H1 (cell line): ENCODE data around the gene SLC25A4. TPM values are rescaled to one million over a fixed set of nuclear protein-coding genes. Genes with fewer than 3 reads are reported as not detected.

Experiments used
- CTCF ChIA-PET: fragments of 300-600 bp; sonication (Branson Sonifier 250); formaldehyde crosslinking; loops from one replicate; lab custom pipeline; 2021; ENCODE audit not compliant: partially characterized antibody; lab: Charles Lee
- POLR2A ChIA-PET: fragments of 300-600 bp; sonication (Branson Sonifier 250); formaldehyde crosslinking; loops from one replicate; lab custom pipeline; 2021; ENCODE audit warnings: inconsistent platforms; ENCODE audit not compliant: partially characterized antibody; lab: Charles Lee
- DNase-seq, 2 experiments: peaks; one replicate each; pipeline versions ENCODE4 v3.0.0 to v3.0.0-alpha.2; 2010 to 2022; ENCODE audit warnings: low spot score in 2 of 2, low read depth in 1 of 2, mixed read lengths in 1 of 2
- FAIRE-seq: peaks from 2 replicates; lab custom pipeline; 2011; peaks lifted over from hg19 to GRCh38; lab: Jason Lieb, UNC
- H2AFZ ChIP-seq: 2 replicates; pipeline ENCODE4 v1.8.1; 2012; ENCODE audit warnings: low read length, inconsistent platforms
- H2AK5ac ChIP-seq: 2 replicates; pipeline ENCODE4 v1.6.1; 2013; ENCODE audit warnings: low read depth, low read length
- H2BK120ac ChIP-seq: replicated peaks from 2 replicates; pipeline ENCODE3; 2013; ENCODE audit warnings: low read depth, low read length, inconsistent platforms
- H2BK12ac ChIP-seq: 2 replicates; pipeline ENCODE4 v1.6.1; 2013; ENCODE audit warnings: low read depth, low read length
- H2BK15ac ChIP-seq: 2 replicates; pipeline ENCODE4 v1.6.1; 2013; ENCODE audit warnings: low read length
- H2BK20ac ChIP-seq: 2 replicates; pipeline ENCODE4 v1.6.1; 2013; ENCODE audit warnings: low read length
- H2BK5ac ChIP-seq: 2 replicates; pipeline ENCODE4 v1.6.1; 2013; ENCODE audit warnings: low read depth, low read length
- H3K14ac ChIP-seq: 2 replicates; pipeline ENCODE4 v1.6.1; 2013; ENCODE audit warnings: inconsistent platforms; ENCODE audit not compliant: insufficient read length
- H3K18ac ChIP-seq: 2 replicates; pipeline ENCODE4 v1.6.1; 2013; ENCODE audit warnings: low read length; ENCODE audit errors: extremely low read depth
- H3K23ac ChIP-seq: 2 replicates; pipeline ENCODE4 v1.6.1; 2013; ENCODE audit warnings: inconsistent platforms; ENCODE audit not compliant: insufficient read length
- H3K23me2 ChIP-seq: 2 replicates; pipeline ENCODE4 v1.6.1; 2013; ENCODE audit warnings: low read depth, low read length
- H3K27ac ChIP-seq: 2 replicates; pipeline ENCODE4 v1.6.1; 2011; ENCODE audit warnings: low read depth, low read length, inconsistent platforms
- H3K27me3 ChIP-seq, 4 experiments: replicated peaks in 1 of 4; 1 replicate in 1 of 4; 2 replicates in 3 of 4; pipeline versions ENCODE4 v1.6.1 to v1.8.1; 2011 to 2013; ENCODE audit warnings: low read length in 3 of 4, mild to moderate bottlenecking in 3 of 4, inconsistent platforms in 2 of 4, mixed read lengths in 2 of 4, moderate library complexity in 1 of 4; ENCODE audit not compliant: control insufficient read depth in 3 of 4, insufficient read depth in 3 of 4; ENCODE audit errors: extremely low read depth in 1 of 4
- H3K36me3 ChIP-seq, 4 experiments: 2 replicates each; pipeline versions ENCODE4 v1.6.1 to v1.8.1; 2011 to 2013; ENCODE audit warnings: mild to moderate bottlenecking in 4 of 4, low read length in 3 of 4, moderate library complexity in 2 of 4, control low read depth in 1 of 4, inconsistent platforms in 1 of 4; ENCODE audit not compliant: insufficient read depth in 4 of 4, control insufficient read depth in 2 of 4
- H3K4ac ChIP-seq: replicated peaks from 2 replicates; pipeline ENCODE3; 2013; ENCODE audit warnings: low read length, low read depth, mixed read lengths, inconsistent platforms; ENCODE audit not compliant: insufficient read length
- H3K4me1 ChIP-seq, 4 experiments: replicated peaks in 1 of 4; 1 replicate in 1 of 4; 2 replicates in 3 of 4; pipeline versions ENCODE4 v1.6.1 to v1.8.1; 2011 to 2013; ENCODE audit warnings: low read length in 3 of 4, inconsistent platforms in 2 of 4, mixed read lengths in 1 of 4; ENCODE audit not compliant: insufficient read depth in 4 of 4, control insufficient read depth in 3 of 4
- H3K4me2 ChIP-seq, 2 experiments: 2 replicates each; pipeline versions ENCODE4 v1.6.1 to v1.8.1; 2011 to 2013; ENCODE audit warnings: low read depth in 2 of 2, low read length in 2 of 2, control low read depth in 1 of 2, inconsistent platforms in 1 of 2, mild to moderate bottlenecking in 1 of 2; ENCODE audit not compliant: insufficient read depth in 1 of 2
- H3K4me3 ChIP-seq, 4 experiments: fragments of 200-600, 300-600 bp in 1 of 4; sonication (generic), shearing (Covaris generic), sonication (Bioruptor Twin) in 1 of 4; 2 replicates each; pipeline versions ENCODE4 v1.5.1 to v1.8.1; 2011 to 2016; ENCODE audit warnings: low read length in 4 of 4, low read depth in 3 of 4, control low read depth in 2 of 4, inconsistent platforms in 2 of 4, mild to moderate bottlenecking in 2 of 4, mixed read lengths in 1 of 4, moderate library complexity in 1 of 4; ENCODE audit not compliant: insufficient read depth in 2 of 4; ENCODE audit errors: extremely low read depth in 1 of 4
- H3K56ac ChIP-seq: replicated peaks from 2 replicates; pipeline ENCODE3; 2013; ENCODE audit warnings: low read depth, mild to moderate bottlenecking, mixed read lengths, low read length, inconsistent platforms; ENCODE audit not compliant: insufficient read length
- H3K79me1 ChIP-seq: 2 replicates; pipeline ENCODE4 v1.6.1; 2013; ENCODE audit warnings: low read depth, low read length, control low read depth
- H3K79me2 ChIP-seq, 2 experiments: 2 replicates each; pipeline versions ENCODE4 v1.6.1 to v1.8.1; 2012 to 2013; ENCODE audit warnings: low read length in 2 of 2, mild to moderate bottlenecking in 2 of 2, inconsistent platforms in 1 of 2; ENCODE audit not compliant: insufficient read depth in 2 of 2, control insufficient read depth in 1 of 2
- H3K9ac ChIP-seq, 4 experiments: replicated peaks in 1 of 4; 1 replicate in 1 of 4; 2 replicates in 3 of 4; pipeline versions ENCODE4 v1.6.1 to v1.8.1; 2011 to 2013; ENCODE audit warnings: low read depth in 3 of 4, low read length in 3 of 4, control low read depth in 2 of 4, mild to moderate bottlenecking in 2 of 4, moderate library complexity in 2 of 4, inconsistent platforms in 1 of 4; ENCODE audit errors: extremely low read depth in 1 of 4
- H3K9me3 ChIP-seq, 2 experiments: 2 replicates each; pipeline versions ENCODE4 v1.6.1 to v1.8.1; 2012 to 2013; ENCODE audit warnings: mild to moderate bottlenecking in 2 of 2, moderate library complexity in 2 of 2, control low read depth in 1 of 2, inconsistent platforms in 1 of 2, low read depth in 1 of 2, low read length in 1 of 2, mixed read lengths in 1 of 2; ENCODE audit not compliant: insufficient read depth in 2 of 2
- H4K20me1 ChIP-seq, 2 experiments: replicated peaks in 1 of 2; 2 replicates each; pipeline versions ENCODE3 to v1.8.1; 2011 to 2013; ENCODE audit warnings: inconsistent platforms in 2 of 2, low read length in 2 of 2, mild to moderate bottlenecking in 1 of 2; ENCODE audit not compliant: insufficient read depth in 2 of 2, control insufficient read depth in 1 of 2
- H4K5ac ChIP-seq: 2 replicates; pipeline ENCODE4 v1.6.1; 2013; ENCODE audit warnings: low read length, low read depth, mixed read lengths, inconsistent platforms; ENCODE audit not compliant: insufficient read length
- H4K8ac ChIP-seq: 2 replicates; pipeline ENCODE4 v1.8.0; 2013; ENCODE audit warnings: mild to moderate bottlenecking, moderate library complexity, low read length, inconsistent platforms; ENCODE audit not compliant: insufficient read depth; ENCODE audit errors: extremely low read depth
- H4K91ac ChIP-seq: replicated peaks from 2 replicates; pipeline ENCODE3; 2013; ENCODE audit warnings: low read length, mixed read lengths, inconsistent platforms; ENCODE audit not compliant: insufficient read length
- BACH1 ChIP-seq: IDR thresholded peaks from 2 replicates; pipeline ENCODE4 v1.6.1; 2012; ENCODE audit warnings: low read length, improper control_type of control experiment
- BRCA1 ChIP-seq: IDR thresholded peaks from 2 replicates; pipeline ENCODE4 v1.6.1; 2012; ENCODE audit warnings: low read depth, low read length, improper control_type of control experiment
- GABPA ChIP-seq: IDR thresholded peaks from 2 replicates; pipeline ENCODE4 v1.6.1; 2011; ENCODE audit warnings: mild to moderate bottlenecking, low read length, moderate library complexity, borderline replicate concordance; ENCODE audit not compliant: insufficient read depth
- KDM4A ChIP-seq: IDR thresholded peaks from one replicate; pipeline ENCODE4 v1.7.1; 2012; ENCODE audit warnings: low read depth, mild to moderate bottlenecking, moderate library complexity, low read length, inconsistent platforms; ENCODE audit not compliant: severe bottlenecking
- POU5F1 ChIP-seq: IDR thresholded peaks from 2 replicates; pipeline ENCODE4 v1.6.1; 2011; ENCODE audit warnings: low read depth, mild to moderate bottlenecking, low read length, moderate library complexity
- RBBP5 ChIP-seq: IDR thresholded peaks from 2 replicates; pipeline ENCODE4 v1.7.1; 2012; ENCODE audit warnings: low read depth, mild to moderate bottlenecking, inconsistent platforms, low read length, moderate library complexity, borderline replicate concordance
- SP4 ChIP-seq: IDR thresholded peaks from 2 replicates; pipeline ENCODE4 v1.6.1; 2012; ENCODE audit warnings: low read length, inconsistent platforms
- WGBS, 2 experiments: shearing (Covaris generic) in 1 of 2; methylation state at CpG; one replicate each; pipeline versions ENCODE4 v1.1.6 to v1.1.7; 2013 to 2015; ENCODE audit warnings: low lambda C conversion rate in 2 of 2, mixed read lengths in 2 of 2, inconsistent platforms in 1 of 2, low coverage in 1 of 2, missing lambda C conversion rate in 1 of 2; ENCODE audit not compliant: insufficient replicate concordance in 2 of 2, insufficient coverage in 1 of 2, insufficient read length in 1 of 2; ENCODE audit errors: extremely low coverage in 1 of 2, missing lambda C conversion rate in 1 of 2; 5-methylcytosine and 5-hydroxymethylcytosine counted together
- polyA plus RNA-seq, 7 experiments: library from polyadenylated mRNA; depleted of rRNA in 3 of 7; stranded (reverse) in 5 of 7; unstranded in 2 of 7; fragments of >200 nt in 5 of 7; fragments of 200-250 nt in 2 of 7; gene quantifications; 1 replicate in 5 of 7; 2 replicates in 1 of 7; 4 replicates in 1 of 7; pipeline versions ENCODE4 v1.2.1 to v1.2.3, GENCODE V29; 2011 to 2013; ENCODE audit warnings: missing spikeins in 2 of 7, mixed read lengths in 2 of 7
- total RNA-seq: library from RNA; stranded (reverse); fragmentation: NEBNext Ultra II Directional; extraction: Animal tissue kit (Norgen Biotek cat#: 25700); gene quantifications from 2 replicates; pipeline ENCODE4 v1.2.1, GENCODE V29; 2021

Gene SLC25A4
- total and polyA plus RNA-seq, 2 of the 8 experiments (the other 6 are each of a cell fraction or from before 2014, with no cell fraction given), result 41.3 to 42.0 TPM

GRCh38 chr4:185165605-185166063 lies 22.6 kb downstream of the SLC25A4 start:
- H3K4me3 ChIP-seq, result no peak overlapping the region
- peaks cover 0 to 1% (median 0%) of the 10 kb centered on the region in 4 experiments; a peak in 1 of 7 replicates for H3K27me3 ChIP-seq
- H3K56ac ChIP-seq, result no peak overlapping the region
- FAIRE-seq, result no peak
- no peak overlapping the region for H3K14ac ChIP-seq
- no peak overlapping the region for H3K4me2 ChIP-seq
- H3K79me2 ChIP-seq, result no peaks in the 10 kb centered on the region
- no peak overlapping the region for H2BK5ac ChIP-seq
- no peak overlapping the region for H2BK15ac ChIP-seq
- CTCF ChIA-PET, result interaction anchor here (1.7 to 5.7 kb wide), 3 partner anchors 8 to 18 kb away, joined by 6 to 21 read pairs (median 8); no protein-coding TSS in a partner anchor
- H4K8ac ChIP-seq, result no peak overlapping the region
- no peak overlapping the region for H3K18ac ChIP-seq
- H2BK120ac ChIP-seq, result no peak overlapping the region
- POLR2A ChIA-PET, result interaction anchor here (0.7 kb wide), 1 partner anchor 18 kb away, joined by 3 read pairs; no protein-coding TSS in a partner anchor
- no peak overlapping the region for H2AFZ ChIP-seq
- H3K27ac ChIP-seq, result no peak overlapping the region
- H3K23ac ChIP-seq, result no peak overlapping the region
- H3K79me1 ChIP-seq, result no peaks in the 10 kb centered on the region
- no peak overlapping the region for H3K4ac ChIP-seq
- no peaks in the 10 kb centered on the region for H3K23me2 ChIP-seq
- no peaks in the 10 kb centered on the region for H4K20me1 ChIP-seq
- no peak overlapping the region for H2AK5ac ChIP-seq
- H3K4me1 ChIP-seq, result no peaks in the 10 kb centered on the region
- WGBS, 2 experiments, result 94% methylated on average over 2 of the region's 2 CpGs; no CpG with 5 or more reads in 1 of the 2 experiments
- no peak overlapping the region for H2BK12ac ChIP-seq
- peaks cover 2 to 26% (median 7%) of the 10 kb centered on the region in 4 experiments; a peak in 6 of 8 replicates for H3K36me3 ChIP-seq
- no peak overlapping the region for H2BK20ac ChIP-seq
- TF ChIP-seq RBBP5 (no peak), BACH1 (no peak), GABPA (no peak), POU5F1 (no peak), KDM4A (no peak), BRCA1 (no peak), SP4 (no peak)
- TF ChIP-seq, all 59 proteins: peak for 0
- Histone ChIP-seq H3K9ac (no peak overlapping the region), H4K91ac (no peak overlapping the region), H3K9me3 (no peaks in the 10 kb centered on the region), H4K5ac (no peak overlapping the region)
- DNase-seq, result no peak
